Putamen (tissue), 1 donor: ENCODE measurements around the gene EEF1AKMT1.
A peak's percentile ranks its signal among the peaks of the same experiment; 100 is the strongest.

Experiments
- DNase-seq: peaks from one replicate; pipeline ENCODE4 v3.0.0-alpha.2; 2016; ENCODE audit warnings: low spot score

EEF1AKMT1 gene, protein sequence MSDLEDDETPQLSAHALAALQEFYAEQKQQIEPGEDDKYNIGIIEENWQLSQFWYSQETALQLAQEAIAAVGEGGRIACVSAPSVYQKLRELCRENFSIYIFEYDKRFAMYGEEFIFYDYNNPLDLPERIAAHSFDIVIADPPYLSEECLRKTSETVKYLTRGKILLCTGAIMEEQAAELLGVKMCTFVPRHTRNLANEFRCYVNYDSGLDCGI

DNA sequence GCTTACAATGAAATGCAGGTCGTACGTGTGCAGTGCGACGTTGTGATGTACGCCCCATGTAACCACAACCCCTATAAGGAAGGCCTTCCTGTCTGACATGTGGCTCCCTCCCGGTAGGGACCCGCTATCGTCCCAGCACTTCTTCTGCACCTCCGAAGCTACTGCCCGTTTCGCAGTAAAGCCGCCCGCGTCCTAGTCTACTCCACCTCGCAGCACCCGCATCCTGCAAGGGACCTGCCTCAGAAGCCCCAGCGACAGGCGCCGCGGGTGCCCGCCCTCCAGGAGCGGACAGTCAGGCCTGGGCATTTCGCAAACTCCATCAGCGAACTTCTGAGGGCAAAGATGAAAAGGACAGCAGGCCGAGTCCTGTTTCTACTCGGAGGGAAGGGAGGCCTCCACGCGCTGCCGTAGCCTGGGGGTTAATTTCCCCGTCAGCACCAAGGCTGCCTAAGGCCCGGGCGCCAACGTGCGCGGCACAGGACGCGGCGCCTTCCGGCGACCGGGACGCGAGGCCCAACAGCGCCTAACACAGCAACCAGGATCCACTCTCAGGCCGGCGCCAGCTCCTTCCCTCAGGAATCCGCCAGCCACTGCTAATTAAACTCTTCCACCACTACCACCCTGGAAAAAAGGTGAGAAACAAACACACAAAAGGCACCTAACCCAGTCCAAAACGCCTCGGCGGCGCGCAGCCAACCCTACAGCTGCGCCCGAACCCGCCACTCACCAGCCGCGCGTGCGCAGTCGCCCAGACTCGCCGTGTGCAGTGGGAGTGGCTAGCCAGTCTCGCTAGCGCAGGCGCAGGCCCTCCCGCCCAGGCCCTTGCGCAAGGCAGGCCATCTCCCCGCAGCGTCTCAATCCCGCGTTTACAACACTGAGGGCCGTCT, at the start of gene EEF1AKMT1:
Gene EEF1AKMT1, minus strand, starts transcription at position 768 of the 887 bp plus-strand sequence. CDS start 16,363 bp downstream, outside the sequence.
- DNase-seq, result peak; percentile 91

- DNase-seq, result no peak
Measured at GRCh38 chr13:20823071-20823470, 49.3 kb upstream of the EEF1AKMT1 start.

DNA sequence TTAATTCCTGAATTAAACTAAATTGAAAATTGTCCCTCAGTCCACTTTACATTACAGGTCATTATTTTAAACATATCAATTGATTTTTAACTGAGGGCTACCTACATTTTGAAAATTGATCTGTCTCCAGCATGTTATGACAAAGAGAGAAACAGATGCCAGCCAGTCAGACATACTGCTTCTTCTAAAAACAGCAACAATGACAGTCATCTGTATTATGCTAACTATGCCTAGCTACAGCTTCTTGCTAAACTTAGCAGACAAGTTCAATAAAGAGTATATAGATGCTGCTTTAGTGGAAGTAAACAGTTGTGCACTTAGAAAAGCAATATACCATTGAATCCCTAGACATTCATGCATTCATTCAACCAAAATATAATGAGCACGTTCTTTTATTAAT, 48.6 kb upstream of the EEF1AKMT1 start:
- DNase-seq, result no peak

DNA sequence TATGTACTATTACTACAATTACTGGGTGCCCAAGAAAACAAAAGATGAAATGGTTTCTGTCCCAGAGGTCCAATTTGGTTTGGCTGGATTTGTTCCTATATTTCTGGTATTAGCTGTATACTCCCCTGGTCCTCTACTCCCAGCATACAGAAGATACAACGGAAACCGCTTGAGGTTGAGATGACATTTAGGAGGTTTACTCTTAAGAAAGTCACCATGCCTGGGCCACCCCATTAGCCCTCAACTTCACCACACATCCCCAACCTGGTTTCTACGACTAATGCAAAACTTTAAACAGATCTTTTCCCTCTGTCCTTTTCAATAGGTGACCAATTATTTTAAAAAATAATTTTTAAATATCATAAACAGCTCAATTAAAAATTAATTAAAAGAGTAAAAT, 46.0 kb upstream of the EEF1AKMT1 start:
- no peak for DNase-seq

GRCh38 chr13:20815464-20815863, 41.7 kb upstream of the EEF1AKMT1 start:
- no peak for DNase-seq

- DNase-seq, result no peak
Measured at GRCh38 chr13:20814224-20814910, 40.6 kb upstream of the EEF1AKMT1 start.

DNA sequence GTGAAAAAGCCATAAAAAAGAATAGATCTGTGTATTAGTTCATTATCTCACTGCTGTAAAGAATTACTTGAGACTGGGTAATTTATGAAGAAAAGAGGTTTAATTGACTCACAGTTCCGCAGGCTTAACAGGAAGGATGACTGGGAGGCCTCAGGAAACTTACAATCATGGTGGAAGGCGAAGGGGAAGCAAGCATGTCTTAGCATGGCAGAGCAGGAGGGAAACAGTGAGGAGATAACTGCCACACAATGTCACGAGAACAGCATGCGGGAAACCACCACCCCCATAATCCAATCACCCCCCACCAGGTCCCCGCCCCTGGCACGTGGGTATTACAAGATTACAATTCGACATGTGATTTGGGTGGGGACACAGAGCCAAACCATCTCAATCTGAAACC, 39.1 kb upstream of the EEF1AKMT1 start:
- DNase-seq, result no peak

DNA sequence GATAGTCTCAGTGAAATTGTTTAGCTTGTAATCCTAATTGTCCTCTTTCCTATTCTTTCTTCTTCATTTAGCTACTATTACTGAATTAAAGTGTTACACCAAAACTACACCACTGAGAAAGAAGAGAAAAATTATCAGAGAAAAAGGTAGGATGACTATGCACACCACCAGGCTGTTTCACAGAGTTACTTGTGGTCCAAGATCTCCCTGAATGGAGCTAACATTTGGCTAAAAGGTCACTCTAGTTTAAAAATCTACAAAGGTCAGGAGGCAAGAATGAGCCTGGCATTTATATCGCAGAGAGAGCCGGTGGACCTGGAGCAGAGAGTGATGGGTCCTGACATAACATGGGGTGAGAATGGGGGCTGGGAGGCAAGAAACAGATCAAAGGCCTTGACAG, 37.0 kb upstream of the EEF1AKMT1 start:
- no peak for DNase-seq

DNA sequence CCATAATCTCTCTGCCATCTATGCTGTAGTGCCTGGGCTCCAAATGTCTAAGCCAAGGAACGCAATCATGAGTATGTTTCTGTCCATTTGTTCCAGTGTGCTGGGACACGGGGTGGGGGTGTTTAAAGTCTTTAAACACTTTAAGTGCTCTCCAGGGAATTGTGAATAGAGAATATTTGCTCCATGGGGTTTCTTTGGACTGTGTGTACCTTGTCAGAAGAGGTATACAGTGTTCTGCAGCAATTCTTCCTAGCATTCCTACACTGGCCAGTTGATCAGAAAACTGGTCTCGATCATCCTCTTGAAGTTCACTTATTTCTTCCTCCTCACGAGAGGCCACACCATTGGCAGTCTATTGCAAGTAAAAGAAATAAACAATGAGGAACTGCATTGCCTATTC, 35.1 kb upstream of the EEF1AKMT1 start:
- no peak for DNase-seq

DNA sequence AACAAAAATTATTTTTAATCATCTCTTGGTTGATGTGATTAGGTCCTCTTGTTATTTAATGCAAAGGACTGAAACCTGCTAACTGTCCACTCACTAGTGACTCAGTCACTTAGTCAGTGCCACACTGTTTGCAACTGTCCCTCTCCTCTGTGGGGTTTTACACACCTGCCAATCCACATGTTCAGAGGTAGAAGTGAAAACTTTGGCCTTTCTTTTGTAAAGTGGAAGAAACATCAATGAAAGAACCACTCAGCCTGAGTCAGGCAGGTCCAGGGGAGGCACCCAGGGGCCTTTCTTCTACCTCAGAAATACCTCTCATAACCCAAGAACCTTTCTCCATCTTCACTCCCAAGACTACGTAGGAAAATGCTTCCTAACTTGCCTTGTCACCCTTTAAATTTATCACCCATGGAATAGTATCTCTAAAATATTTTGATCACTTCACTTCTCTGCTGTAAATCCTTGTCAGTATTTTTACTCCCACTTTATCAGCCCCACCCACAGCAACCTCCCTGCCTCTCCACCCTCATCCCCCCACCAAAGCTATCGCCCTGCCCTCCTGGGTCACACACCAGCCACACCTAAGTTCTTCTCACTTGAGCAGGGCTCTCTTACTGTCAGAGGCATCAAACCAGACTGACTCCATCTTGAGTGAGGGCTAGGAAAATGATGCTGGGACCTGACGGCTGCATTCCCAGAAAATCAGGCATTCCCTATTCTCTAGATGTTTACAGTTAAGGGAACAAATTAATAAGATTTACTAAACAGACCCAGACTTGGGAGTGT, 29.6 kb upstream of the EEF1AKMT1 start:
- DNase-seq, result no peak

DNA sequence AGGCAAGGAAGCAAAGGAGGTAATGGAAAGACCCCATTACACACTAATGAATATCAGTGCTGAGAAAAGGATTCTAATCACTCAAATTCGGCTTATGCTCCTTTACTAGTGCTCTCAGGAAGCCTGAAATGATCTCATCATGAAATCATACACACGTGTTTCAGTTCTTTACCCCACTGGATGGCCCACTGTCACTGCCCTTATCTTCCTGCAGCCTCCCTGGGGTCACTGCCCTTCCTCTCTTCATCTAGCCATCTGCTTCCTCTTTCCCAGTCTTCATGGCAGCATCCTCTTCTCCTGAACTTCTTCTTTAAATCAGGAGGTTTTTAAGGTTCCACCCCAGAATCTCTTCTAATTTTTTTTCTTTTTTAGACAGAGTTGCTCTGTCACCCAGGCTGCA, 27.9 kb upstream of the EEF1AKMT1 start:
- DNase-seq, result no peak

GRCh38 chr13:20799726-20800416, 26.1 kb upstream of the EEF1AKMT1 start:
- no peak for DNase-seq

- DNase-seq, result no peak
Measured at GRCh38 chr13:20798027-20798426, 24.3 kb upstream of the EEF1AKMT1 start.

GRCh38 chr13:20796791-20797508, 23.2 kb upstream of the EEF1AKMT1 start:
- no peak for DNase-seq

DNA sequence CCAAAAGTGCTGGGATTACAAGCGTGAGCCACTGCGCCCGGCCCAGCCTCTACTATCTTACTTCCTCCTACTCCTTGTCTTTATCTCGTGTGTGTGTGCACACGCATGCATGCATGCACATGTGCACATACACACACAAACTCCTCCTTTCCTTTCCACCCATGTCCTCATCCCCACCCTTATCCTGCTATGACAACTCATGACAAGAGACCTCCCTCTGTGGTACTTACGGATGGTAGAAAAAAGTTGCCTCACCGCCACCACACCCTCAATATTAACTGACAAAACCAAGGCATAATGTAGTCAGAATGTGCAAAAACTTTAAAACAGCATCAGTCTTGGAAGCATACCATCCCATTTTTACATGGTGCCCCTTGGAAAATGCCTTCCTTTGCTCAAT, 15.9 kb upstream of the EEF1AKMT1 start:
- no peak for DNase-seq

- DNase-seq, result no peak
Measured at GRCh38 chr13:20788312-20788711, 14.6 kb upstream of the EEF1AKMT1 start.

DNA sequence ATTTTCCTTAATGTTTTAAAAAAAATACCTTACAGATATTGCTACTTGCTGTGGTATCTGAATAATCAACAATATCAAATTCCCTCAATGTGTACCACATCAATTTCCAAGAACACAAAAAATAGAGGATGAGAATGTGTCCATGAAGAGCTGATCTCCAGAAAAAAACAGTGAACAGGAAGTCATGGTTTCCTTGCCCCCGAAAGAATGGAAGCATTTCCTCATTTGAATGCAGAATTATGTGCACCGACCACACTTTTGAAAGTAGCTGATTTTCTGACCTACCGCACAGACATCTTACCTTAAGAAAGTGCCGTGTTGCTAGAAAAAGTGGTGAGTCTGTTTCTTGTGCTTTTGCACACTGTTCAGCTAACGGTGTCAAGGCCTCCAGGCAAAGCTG, 13.4 kb upstream of the EEF1AKMT1 start:
- no peak for DNase-seq

DNA sequence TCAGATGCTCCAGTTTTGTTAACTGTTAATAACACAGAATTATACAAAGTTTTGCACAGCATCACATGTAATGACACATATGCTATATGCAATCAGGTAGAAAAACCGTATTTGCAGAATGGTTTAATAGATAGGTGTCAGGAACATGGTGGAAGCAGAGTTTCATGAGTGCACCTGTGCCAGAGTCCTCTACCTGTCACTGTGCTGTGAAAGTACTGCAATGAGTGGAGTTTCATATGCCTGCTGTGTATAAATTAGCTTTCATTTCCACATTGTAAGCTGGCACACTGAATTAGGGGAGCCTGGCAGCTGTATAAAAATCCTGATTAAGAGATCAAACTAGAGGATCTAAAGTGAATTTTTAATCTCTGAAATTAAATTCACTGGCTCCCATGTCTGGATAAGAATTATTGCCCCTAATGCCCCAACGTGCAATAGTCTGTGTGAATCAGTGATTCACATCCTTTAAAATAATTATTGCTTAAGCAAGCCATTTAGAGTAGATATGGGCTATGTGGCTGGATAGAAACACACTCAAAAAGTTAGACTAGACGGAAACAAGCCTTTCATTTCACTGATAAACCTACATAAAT, 8.5 kb upstream of the EEF1AKMT1 start:
- no peak for DNase-seq

- no peak for DNase-seq
Measured at GRCh38 chr13:20780317-20780716, 6.6 kb upstream of the EEF1AKMT1 start.

- no peak for DNase-seq
Measured at GRCh38 chr13:20779405-20779804, 5.6 kb upstream of the EEF1AKMT1 start.
